Naive B cell (primary cell): ENCODE data around the gene PAIP1. TPM values are rescaled to one million over a fixed set of nuclear protein-coding genes. Genes with fewer than 3 reads are reported as not detected.

Experiments used
- ATAC-seq, 2 donors: fragments of 150-1000 bp; cut with Tn5 transposase; 2 replicates each; pipeline ENCODE4 v1.10.0; 2021; ENCODE audit warnings: low read depth in 2 of 2, mild to moderate bottlenecking in 2 of 2, moderate library complexity in 2 of 2
- DNase-seq: peaks from one replicate; pipeline ENCODE4 v3.0.0; 2022
- H3K27ac Mint-ChIP-seq, 6 donors: one replicate each; pipeline ENCODE4 v1.8.0; 2020 to 2022; ENCODE audit warnings: mild to moderate bottlenecking in 6 of 6, mixed read lengths in 6 of 6, moderate library complexity in 5 of 6, inconsistent platforms in 2 of 6
- H3K27me3 Mint-ChIP-seq, 3 donors: one replicate each; pipeline ENCODE4 v1.8.0; 2021 to 2022; ENCODE audit warnings: mixed read lengths in 3 of 3, mild to moderate bottlenecking in 1 of 3
- H3K36me3 Mint-ChIP-seq, 2 donors: one replicate each; pipeline ENCODE4 v1.8.0; 2020 to 2022; ENCODE audit warnings: mixed read lengths in 2 of 2, inconsistent platforms in 1 of 2, mild to moderate bottlenecking in 1 of 2
- H3K4me1 Mint-ChIP-seq, 3 donors: one replicate each; pipeline ENCODE4 v1.8.0; 2020 to 2022; ENCODE audit warnings: mixed read lengths in 3 of 3, inconsistent platforms in 1 of 3, mild to moderate bottlenecking in 1 of 3, moderate library complexity in 1 of 3
- H3K4me3 Mint-ChIP-seq, 8 donors: one replicate each; pipeline ENCODE4 v1.8.0; 2020 to 2022; ENCODE audit warnings: mild to moderate bottlenecking in 8 of 8, mixed read lengths in 8 of 8, moderate library complexity in 8 of 8, inconsistent platforms in 2 of 8
- H3K9me3 Mint-ChIP-seq, 7 donors: one replicate each; pipeline ENCODE4 v1.8.0; 2020 to 2022; ENCODE audit warnings: mixed read lengths in 7 of 7, mild to moderate bottlenecking in 5 of 7, inconsistent platforms in 2 of 7, moderate library complexity in 1 of 7
- polyA plus RNA-seq, 6 donors: library from polyadenylated mRNA; unstranded; fragments of 300-500 nt; fragmentation: Illumina TruSeq; gene quantifications; one replicate each; pipeline ENCODE4 v1.2.3, GENCODE V29; 2021; ENCODE audit warnings: low read depth in 6 of 6

The PAIP1 gene
- polyA plus RNA-seq, 6 donors from 2014 or later, result 42.2 to 73.4 (median 50.0) TPM

GRCh38 chr5:43485406-43485805 is 71.5 kb downstream of the PAIP1 start:
- peak overlapping the region in 6 of 8 donors; percentile 2 to 89 (median 53) for H3K4me3 Mint-ChIP-seq
- peaks cover 18 to 46% (median 21%) of the 10 kb centered on the region in 3 donors for H3K4me1 Mint-ChIP-seq
- ATAC-seq (no peak), DNase-seq (no peak)
- H3K27me3 Mint-ChIP-seq, result no peaks in the 10 kb centered on the region
- peak overlapping the region; percentile 61 to 100 (median 99) for H3K27ac Mint-ChIP-seq
- H3K36me3 Mint-ChIP-seq, result no peaks in the 10 kb centered on the region
- no peaks in the 10 kb centered on the region for H3K9me3 Mint-ChIP-seq

GRCh38 chr5:43484106-43484849 is 72.6 kb downstream of the PAIP1 start:
- Mint-ChIP-seq H3K4me1 (peaks cover 18 to 50% (median 21%) of the 10 kb centered on the region in 3 donors), H3K9me3 (no peaks in the 10 kb centered on the region), H3K27me3 (no peaks in the 10 kb centered on the region), H3K27ac (peak overlapping the region; percentile 98 to 100 (median 100)), H3K36me3 (no peaks in the 10 kb centered on the region), H3K4me3 (peak overlapping the region; percentile 88 to 100 (median 98))
- ATAC-seq (peak; percentile 67 to 70), DNase-seq (peak; percentile 88)

GRCh38 chr5:43483298-43484105 is 73.4 kb downstream of the PAIP1 start, which contains the start of gene TMEM267:
Gene TMEM267 (minus strand): TSS chr5:43483865. CDS start chr5:43453969, 29,896 bp downstream.
- DNase-seq (peak; percentile 78), ATAC-seq (peak; percentile 86 to 88)
- Mint-ChIP-seq H3K9me3 (no peaks in the 10 kb centered on the region), H3K27ac (peak within 1 kb of the TSS; percentile 98 to 100 (median 100)), H3K4me3 (peak within 1 kb of the TSS; percentile 88 to 100 (median 98)), H3K4me1 (peaks cover 18 to 50% (median 21%) of the 10 kb centered on the region in 3 donors), H3K36me3 (no peaks in the 10 kb centered on the region), H3K27me3 (no peaks in the 10 kb centered on the region)

- Mint-ChIP-seq H3K27me3 (no peaks in the 10 kb centered on the region), H3K27ac (peak overlapping the region in 5 of 6 donors; percentile 80 to 100 (median 100)), H3K4me3 (peak overlapping the region; percentile 88 to 100 (median 98)), H3K4me1 (peaks cover 18 to 50% (median 21%) of the 10 kb centered on the region in 3 donors), H3K36me3 (no peaks in the 10 kb centered on the region), H3K9me3 (no peaks in the 10 kb centered on the region)
- DNase-seq, result no peak
- ATAC-seq, result no peak
Observed at GRCh38 chr5:43482490-43483297, 74.2 kb downstream of the PAIP1 start.

Other genes starting within 250 kb of the PAIP1 start
- 10 to 100 TPM; 16.4 to 24.8 (median 19.7) TPM for gene HMGCS1, start 243.7 kb downstream of the PAIP1 start, polyA plus RNA-seq
- 10 to 100 TPM; 15.3 to 22.3 (median 19.5) TPM for gene CCL28, start 144.7 kb downstream of the PAIP1 start, polyA plus RNA-seq
- 10 to 100 TPM; 26.6 to 44.0 (median 28.6) TPM for gene TMEM267, start 73.2 kb downstream of the PAIP1 start, polyA plus RNA-seq
- 1 to 10 TPM in 5 of 6 donors, not detected in 1; 1.2 to 3.9 (median 2.5) TPM for gene C5orf34, start 41.9 kb downstream of the PAIP1 start, polyA plus RNA-seq
- gene NNT, start 46.1 kb upstream of the PAIP1 start, polyA plus RNA-seq, result 10 to 100 TPM; 41.8 to 60.7 (median 45.8) TPM